Measurements from ENCODE around the gene ZDHHC22. TPM values are rescaled to one million over a fixed set of nuclear protein-coding genes. Genes with fewer than 3 reads are reported as not detected.

ZDHHC22 gene
- total RNA-seq, 2 donors from 2014 or later: not detected

- H3K9me3 ChIP-seq (ENCODE audit: control insufficient read depth, low read length, poor library complexity, severe bottlenecking): peaks cover 5% of the 10 kb centered on the region
- Mint-ChIP-seq H3K36me3 (ENCODE audit: low read depth) (peaks cover 5% of the 10 kb centered on the region), H3K4me1 (peaks cover 28% of the 10 kb centered on the region), H3K27me3 (no peaks in the 10 kb centered on the region), H3K27ac (peak overlapping the region; percentile 95), H3K4me3 (peak overlapping the region; percentile 15)
- peak; percentile 94 for ATAC-seq
- DNase-seq: no peak
These were observed 55.4 kb downstream of the ZDHHC22 start for GRCh38 chr14:77086017-77086727.

DNA sequence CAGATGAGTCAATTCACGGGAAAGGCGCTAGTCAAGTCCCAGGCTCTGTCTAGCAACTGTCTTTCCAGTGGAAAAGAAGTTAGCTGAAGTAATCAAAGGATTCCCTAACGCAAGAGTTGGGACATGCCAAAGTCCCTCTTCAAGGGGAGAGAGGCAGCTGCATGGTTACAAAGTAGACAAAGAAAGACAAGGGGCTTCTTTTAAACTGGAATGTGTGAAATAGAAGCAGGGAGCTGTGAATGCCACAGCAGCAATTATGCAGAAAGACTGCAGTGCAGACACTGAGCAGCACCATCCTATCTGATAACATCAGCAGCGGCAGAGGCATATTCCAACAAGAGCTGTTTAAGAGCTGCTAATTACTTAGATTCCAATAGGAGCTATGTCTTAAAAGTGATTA is 56.1 kb downstream of the ZDHHC22 start:
- peaks cover 5% of the 10 kb centered on the region for H3K36me3 Mint-ChIP-seq (ENCODE audit: low read depth)
- H3K27ac Mint-ChIP-seq: peak overlapping the region; percentile 95
- H3K4me3 Mint-ChIP-seq: no peak overlapping the region
- ATAC-seq (no peak), DNase-seq (no peak)
- H3K4me1 Mint-ChIP-seq: peaks cover 28% of the 10 kb centered on the region
- no peaks in the 10 kb centered on the region for H3K27me3 Mint-ChIP-seq
- H3K9me3 ChIP-seq (ENCODE audit: control insufficient read depth, low read length, poor library complexity, severe bottlenecking): no peaks in the 10 kb centered on the region

DNA sequence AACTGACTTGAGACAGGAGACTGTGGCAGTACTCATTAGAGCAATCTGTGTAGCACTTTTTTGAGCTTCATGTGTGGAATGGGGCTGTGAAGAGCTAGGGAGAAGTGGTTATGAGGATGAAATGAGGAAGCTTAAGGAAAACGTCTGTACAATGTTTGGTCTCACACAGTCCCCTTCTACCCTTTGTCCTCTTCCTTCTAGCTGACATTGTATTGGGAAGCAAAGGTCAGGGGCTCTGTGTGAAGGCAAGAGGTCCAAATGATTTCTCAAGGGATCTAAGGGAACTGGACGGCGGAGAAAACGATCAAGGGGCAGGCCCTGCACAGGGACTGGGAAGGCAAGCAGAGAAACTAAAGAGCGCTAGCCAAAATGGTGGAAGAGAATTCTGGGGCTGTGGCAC is 56.6 kb downstream of the ZDHHC22 start:
- Mint-ChIP-seq H3K27ac (peak overlapping the region; percentile 95), H3K4me3 (no peak overlapping the region)

DNA sequence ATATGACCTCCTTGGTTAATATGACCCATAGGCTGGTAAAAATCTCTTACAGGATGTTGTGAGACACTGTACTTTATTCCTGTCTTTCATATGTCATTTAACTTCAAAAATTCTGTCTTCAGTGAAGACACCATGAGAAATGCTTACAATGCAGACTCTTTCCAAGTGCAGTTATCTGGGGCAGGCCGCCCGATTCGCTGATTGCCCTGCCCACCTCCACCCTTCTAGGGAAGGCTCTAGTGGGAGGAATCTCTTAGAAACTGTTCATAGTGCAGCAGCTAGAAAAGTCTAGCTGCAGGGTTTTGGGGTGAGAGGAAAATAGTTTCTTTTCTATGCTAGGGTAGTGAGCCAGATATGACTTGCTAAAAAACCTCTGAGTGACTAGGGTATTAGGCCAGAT is 58.5 kb downstream of the ZDHHC22 start:
- H3K27me3 Mint-ChIP-seq: no peaks in the 10 kb centered on the region
- DNase-seq (no peak), ATAC-seq (no peak)
- peak overlapping the region; percentile 95 for H3K27ac Mint-ChIP-seq
- no peaks in the 10 kb centered on the region for H3K9me3 ChIP-seq (ENCODE audit: control insufficient read depth, low read length, poor library complexity, severe bottlenecking)
- no peaks in the 10 kb centered on the region for H3K36me3 Mint-ChIP-seq (ENCODE audit: low read depth)
- peaks cover 25% of the 10 kb centered on the region for H3K4me1 Mint-ChIP-seq
- H3K4me3 Mint-ChIP-seq: no peak overlapping the region

More for the DNA sequence above, 56.6 kb downstream of the ZDHHC22 start:
- Mint-ChIP-seq H3K36me3 (ENCODE audit: low read depth) (peaks cover 5% of the 10 kb centered on the region), H3K4me1 (peaks cover 28% of the 10 kb centered on the region), H3K27me3 (no peaks in the 10 kb centered on the region)
- DNase-seq (no peak), ATAC-seq (no peak)
- no peaks in the 10 kb centered on the region for H3K9me3 ChIP-seq (ENCODE audit: control insufficient read depth, low read length, poor library complexity, severe bottlenecking)

- H3K27me3 Mint-ChIP-seq: no peaks in the 10 kb centered on the region
- peak overlapping the region; percentile 95 for H3K27ac Mint-ChIP-seq
- H3K9me3 ChIP-seq (ENCODE audit: control insufficient read depth, low read length, poor library complexity, severe bottlenecking): no peaks in the 10 kb centered on the region
- no peaks in the 10 kb centered on the region for H3K36me3 Mint-ChIP-seq (ENCODE audit: low read depth)
- no peak overlapping the region for H3K4me3 Mint-ChIP-seq
- DNase-seq (no peak), ATAC-seq (no peak)
- peaks cover 20% of the 10 kb centered on the region for H3K4me1 Mint-ChIP-seq
These were observed 59.2 kb downstream of the ZDHHC22 start for GRCh38 chr14:77082356-77082755.

Other genes starting within 250 kb of the ZDHHC22 start
- gene IRF2BPL, start 113.1 kb downstream of the ZDHHC22 start, total RNA-seq: 10 to 100 TPM; 41.9 to 51.7 TPM
- gene CIPC, start 43.5 kb downstream of the ZDHHC22 start, total RNA-seq: 10 to 100 TPM; 11.2 to 13.4 TPM
- 1 to 10 TPM in 1 of 2 donors, under 1 TPM in 1; 0.65 to 1.1 TPM for gene TMEM63C, start 40.0 kb upstream of the ZDHHC22 start, total RNA-seq
- gene NGB, start 129.4 kb upstream of the ZDHHC22 start, total RNA-seq: not detected
- 10 to 100 TPM in 1 of 2 donors, 1 to 10 TPM in 1; 8.8 to 11.4 TPM for gene POMT2, start 179.1 kb upstream of the ZDHHC22 start, total RNA-seq
- 1 to 10 TPM; 5.5 to 7.5 TPM for gene GSTZ1, start 179.2 kb upstream of the ZDHHC22 start, total RNA-seq
- 10 to 100 TPM; 13.2 to 16.0 TPM for gene TMED8, start 235.3 kb upstream of the ZDHHC22 start, total RNA-seq
- under 1 TPM; 0.26 to 0.32 TPM for gene SAMD15, start 235.6 kb upstream of the ZDHHC22 start, total RNA-seq